ENCODE data around the gene IL4.

The IL4 gene

GRCh38 chr5:132668706-132669454, 4.9 kb upstream of the IL4 start:
- no peak overlapping the region for H2BK12ac ChIP-seq (ENCODE audit: low read length)
- H3K23ac ChIP-seq (ENCODE audit: low read depth, low read length, poor library complexity) = no peak overlapping the region
- H3K27me3 ChIP-seq (ENCODE audit: control insufficient read depth in 3 of 3, insufficient read depth in 3 of 3, low read depth in 1 of 3, low read length in 3 of 3) = peaks cover 0 to 27% (median 0%) of the 10 kb centered on the region in 3 experiments
- no peak overlapping the region for H3K4me2 ChIP-seq (ENCODE audit: insufficient read depth, low read length, poor library complexity, severe bottlenecking)
- no peak overlapping the region for H3K18ac ChIP-seq (ENCODE audit: low read length)
- no peak overlapping the region for H2BK120ac ChIP-seq (ENCODE audit: low read depth, low read length)
- peak overlapping the region; percentile 42 for H3K14ac ChIP-seq (ENCODE audit: low read length)
- H4K8ac ChIP-seq (ENCODE audit: low read depth, low read length) = no peak overlapping the region
- H2BK5ac ChIP-seq (ENCODE audit: low read length) = no peak overlapping the region
- no peak overlapping the region for H4K91ac ChIP-seq (ENCODE audit: low read depth, low read length, poor library complexity)
- no peaks in the 10 kb centered on the region for H3K36me3 ChIP-seq (replicated peaks in 1 of 2; ENCODE audit: control insufficient read depth in 2 of 2, insufficient read depth in 2 of 2, low read length in 2 of 2)
- WGBS, 2 donors (ENCODE audit: extremely low coverage in 2 of 2, insufficient read length in 2 of 2, insufficient replicate concordance in 1 of 2) = no CpG with 5 or more reads among the region's 14 CpGs
- H2AFZ ChIP-seq (ENCODE audit: low read length) = no peak overlapping the region
- no peak overlapping the region for H3K27ac ChIP-seq (replicated peaks; ENCODE audit: low read length)
- no peak for DNase-seq (ENCODE audit: low spot score)
- H3K9me3 ChIP-seq (replicated peaks in 1 of 2; ENCODE audit: control insufficient read depth in 2 of 2, insufficient read depth in 1 of 2, low read depth in 1 of 2, low read length in 2 of 2) = no peaks in the 10 kb centered on the region
- no peaks in the 10 kb centered on the region for H3K79me1 ChIP-seq (ENCODE audit: low read depth, low read length)
- H3K9ac ChIP-seq (ENCODE audit: low read depth, low read length, poor library complexity) = no peak overlapping the region
- H2BK15ac ChIP-seq (ENCODE audit: low read length) = no peak overlapping the region
- H3K4me1 ChIP-seq (ENCODE audit: control insufficient read depth in 2 of 2, insufficient read depth in 1 of 2, low read depth in 1 of 2, low read length in 2 of 2) = peaks cover 2 to 6% of the 10 kb centered on the region in 2 donors
- H3K4ac ChIP-seq (ENCODE audit: low read length) = no peak overlapping the region
- H2AK5ac ChIP-seq (ENCODE audit: low read depth, low read length) = no peak overlapping the region
- H3K4me3 ChIP-seq (ENCODE audit: low read length in 2 of 2) = no peak overlapping the region

GRCh38 chr5:132669455-132669820, 4.4 kb upstream of the IL4 start:
- no peak overlapping the region for H3K4ac ChIP-seq (ENCODE audit: low read length)
- H3K23ac ChIP-seq (ENCODE audit: low read depth, low read length, poor library complexity) = no peak overlapping the region
- H3K9me3 ChIP-seq (replicated peaks in 1 of 2; ENCODE audit: control insufficient read depth in 2 of 2, insufficient read depth in 1 of 2, low read depth in 1 of 2, low read length in 2 of 2) = no peaks in the 10 kb centered on the region
- H3K36me3 ChIP-seq (replicated peaks in 1 of 2; ENCODE audit: control insufficient read depth in 2 of 2, insufficient read depth in 2 of 2, low read length in 2 of 2) = no peaks in the 10 kb centered on the region
- no peak overlapping the region for H2AFZ ChIP-seq (ENCODE audit: low read length)
- H2BK5ac ChIP-seq (ENCODE audit: low read length) = no peak overlapping the region
- H3K14ac ChIP-seq (ENCODE audit: low read length) = peak overlapping the region; percentile 42
- no peaks in the 10 kb centered on the region for H3K79me1 ChIP-seq (ENCODE audit: low read depth, low read length)
- H3K4me2 ChIP-seq (ENCODE audit: insufficient read depth, low read length, poor library complexity, severe bottlenecking) = no peak overlapping the region
- no peak overlapping the region for H4K8ac ChIP-seq (ENCODE audit: low read depth, low read length)
- no peak overlapping the region for H2BK12ac ChIP-seq (ENCODE audit: low read length)
- H3K27ac ChIP-seq (replicated peaks; ENCODE audit: low read length) = no peak overlapping the region
- no peak overlapping the region for H2BK15ac ChIP-seq (ENCODE audit: low read length)
- H2BK120ac ChIP-seq (ENCODE audit: low read depth, low read length) = no peak overlapping the region
- H2AK5ac ChIP-seq (ENCODE audit: low read depth, low read length) = no peak overlapping the region
- no peak overlapping the region for H3K18ac ChIP-seq (ENCODE audit: low read length)
- H3K27me3 ChIP-seq (ENCODE audit: control insufficient read depth in 3 of 3, insufficient read depth in 3 of 3, low read depth in 1 of 3, low read length in 3 of 3) = peaks cover 0 to 32% (median 0%) of the 10 kb centered on the region in 3 experiments
- no peak overlapping the region for H3K4me3 ChIP-seq (ENCODE audit: low read length in 2 of 2)
- DNase-seq (ENCODE audit: low spot score) = no peak
- H3K4me1 ChIP-seq (ENCODE audit: control insufficient read depth in 2 of 2, insufficient read depth in 1 of 2, low read depth in 1 of 2, low read length in 2 of 2) = peaks cover 0 to 3% of the 10 kb centered on the region in 2 donors
- no peak overlapping the region for H4K91ac ChIP-seq (ENCODE audit: low read depth, low read length, poor library complexity)
- WGBS, 2 donors (ENCODE audit: extremely low coverage in 2 of 2, insufficient read length in 2 of 2, insufficient replicate concordance in 1 of 2) = no CpG with 5 or more reads among the region's 7 CpGs
- no peak overlapping the region for H3K9ac ChIP-seq (ENCODE audit: low read depth, low read length, poor library complexity)

GRCh38 chr5:132669966-132670882, 3.6 kb upstream of the IL4 start:
- Histone ChIP-seq H3K23ac (ENCODE audit: low read depth, low read length, poor library complexity) (no peak overlapping the region), H3K18ac (ENCODE audit: low read length) (no peak overlapping the region), H4K91ac (ENCODE audit: low read depth, low read length, poor library complexity) (no peak overlapping the region), H3K4me2 (ENCODE audit: insufficient read depth, low read length, poor library complexity, severe bottlenecking) (no peak overlapping the region), H2BK15ac (ENCODE audit: low read length) (no peak overlapping the region), H2AFZ (ENCODE audit: low read length) (no peak overlapping the region), H3K4ac (ENCODE audit: low read length) (no peak overlapping the region), H2BK12ac (ENCODE audit: low read length) (no peak overlapping the region), H3K36me3 (replicated peaks in 1 of 2; ENCODE audit: control insufficient read depth in 2 of 2, insufficient read depth in 2 of 2, low read length in 2 of 2) (no peaks in the 10 kb centered on the region), H2BK5ac (ENCODE audit: low read length) (no peak overlapping the region), H3K27me3 (ENCODE audit: control insufficient read depth in 3 of 3, insufficient read depth in 3 of 3, low read depth in 1 of 3, low read length in 3 of 3) (peaks cover 0 to 33% (median 0%) of the 10 kb centered on the region in 3 experiments), H3K4me1 (ENCODE audit: control insufficient read depth in 2 of 2, insufficient read depth in 1 of 2, low read depth in 1 of 2, low read length in 2 of 2) (peaks cover 0 to 3% of the 10 kb centered on the region in 2 donors), H2BK120ac (ENCODE audit: low read depth, low read length) (no peak overlapping the region), H2AK5ac (ENCODE audit: low read depth, low read length) (no peak overlapping the region), H3K79me1 (ENCODE audit: low read depth, low read length) (no peaks in the 10 kb centered on the region), H3K9ac (ENCODE audit: low read depth, low read length, poor library complexity) (no peak overlapping the region), H3K14ac (ENCODE audit: low read length) (no peak overlapping the region), H4K8ac (ENCODE audit: low read depth, low read length) (no peak overlapping the region), H3K4me3 (ENCODE audit: low read length in 2 of 2) (no peak overlapping the region), H3K27ac (replicated peaks; ENCODE audit: low read length) (no peak overlapping the region), H3K9me3 (replicated peaks in 1 of 2; ENCODE audit: control insufficient read depth in 2 of 2, insufficient read depth in 1 of 2, low read depth in 1 of 2, low read length in 2 of 2) (no peaks in the 10 kb centered on the region)
- DNase-seq (ENCODE audit: low spot score) = no peak
- no CpG with 5 or more reads among the region's 16 CpGs for whole genome bisulfite sequencing, 2 donors (ENCODE audit: extremely low coverage in 2 of 2, insufficient read length in 2 of 2, insufficient replicate concordance in 1 of 2)

GRCh38 chr5:132671000-132671399, 2.8 kb upstream of the IL4 start:
- Histone ChIP-seq H3K4me3 (ENCODE audit: low read length in 2 of 2) (no peak overlapping the region), H2AFZ (ENCODE audit: low read length) (no peak overlapping the region), H2BK120ac (ENCODE audit: low read depth, low read length) (no peak overlapping the region), H3K79me1 (ENCODE audit: low read depth, low read length) (no peaks in the 10 kb centered on the region), H3K27ac (replicated peaks; ENCODE audit: low read length) (no peak overlapping the region), H2AK5ac (ENCODE audit: low read depth, low read length) (no peak overlapping the region), H2BK5ac (ENCODE audit: low read length) (no peak overlapping the region), H3K23ac (ENCODE audit: low read depth, low read length, poor library complexity) (no peak overlapping the region), H3K14ac (ENCODE audit: low read length) (no peak overlapping the region), H3K18ac (ENCODE audit: low read length) (no peak overlapping the region), H3K4ac (ENCODE audit: low read length) (no peak overlapping the region), H2BK12ac (ENCODE audit: low read length) (no peak overlapping the region), H3K36me3 (replicated peaks in 1 of 2; ENCODE audit: control insufficient read depth in 2 of 2, insufficient read depth in 2 of 2, low read length in 2 of 2) (no peaks in the 10 kb centered on the region), H2BK15ac (ENCODE audit: low read length) (no peak overlapping the region), H4K91ac (ENCODE audit: low read depth, low read length, poor library complexity) (no peak overlapping the region), H3K4me2 (ENCODE audit: insufficient read depth, low read length, poor library complexity, severe bottlenecking) (no peak overlapping the region), H3K27me3 (ENCODE audit: control insufficient read depth in 3 of 3, insufficient read depth in 3 of 3, low read depth in 1 of 3, low read length in 3 of 3) (peaks cover 0 to 28% (median 0%) of the 10 kb centered on the region in 3 experiments), H3K4me1 (ENCODE audit: control insufficient read depth in 2 of 2, insufficient read depth in 1 of 2, low read depth in 1 of 2, low read length in 2 of 2) (peaks cover 0 to 3% of the 10 kb centered on the region in 2 donors), H3K9ac (ENCODE audit: low read depth, low read length, poor library complexity) (no peak overlapping the region), H4K8ac (ENCODE audit: low read depth, low read length) (no peak overlapping the region), H3K9me3 (replicated peaks in 1 of 2; ENCODE audit: control insufficient read depth in 2 of 2, insufficient read depth in 1 of 2, low read depth in 1 of 2, low read length in 2 of 2) (no peaks in the 10 kb centered on the region)
- WGBS, 2 donors (ENCODE audit: extremely low coverage in 2 of 2, insufficient read length in 2 of 2, insufficient replicate concordance in 1 of 2) = no CpG with 5 or more reads among the region's 3 CpGs
- DNase-seq (ENCODE audit: low spot score) = no peak
